ENCODE measurements around the gene COL25A1. TPM values are rescaled to one million over a fixed set of nuclear protein-coding genes. Genes with fewer than 3 reads are reported as not detected.

Gene COL25A1
- total and polyA plus RNA-seq, 2 donors (not counting 3 experiments of a cell fraction or from before 2014, with no cell fraction given) = 0.21 to 3.5 TPM

GRCh38 chr4:108851366-108851765 lies 451.1 kb downstream of the COL25A1 start:
- POLR2A ChIA-PET = no interaction called here
- no peak for FAIRE-seq

More at GRCh38 chr4:108851366-108851765, 451.1 kb downstream of the COL25A1 start:
- no peaks in the 10 kb centered on the region for H3K36me3 ChIP-seq (ENCODE audit: control insufficient read depth in 2 of 2, extremely low read depth in 1 of 2, insufficient read depth in 2 of 2, low read length in 2 of 2)
- no TSS peak for BruUV-seq (replicated peaks)
- H3K9me1 ChIP-seq (replicated peaks; ENCODE audit: control insufficient read depth, extremely low read depth, insufficient read depth, low read length) = no peaks in the 10 kb centered on the region
- intact Hi-C loops (cut with micrococcal nuclease) = no loop called here
- dilution Hi-C loops (cut with MboI; ENCODE audit: extremely low pct_ligation_motif_present, low sequenced_read_pairs) = no loop called here
- H3K27ac ChIP-seq (ENCODE audit: insufficient read depth, low read depth, low read length) = no peak overlapping the region
- no peak overlapping the region for H2AFZ ChIP-seq (ENCODE audit: low read depth, low read length)
- H3K4me2 ChIP-seq (ENCODE audit: insufficient read depth, low read length) = no peak overlapping the region
- no peak overlapping the region for H3K9ac ChIP-seq (replicated peaks; ENCODE audit: extremely low read depth, insufficient read depth, low read length)
- H3K4me1 ChIP-seq (ENCODE audit: control insufficient read depth, extremely low read depth, insufficient read depth, low read length) = no peaks in the 10 kb centered on the region
- H3K9me3 ChIP-seq (replicated peaks; ENCODE audit: control insufficient read depth, insufficient read depth, low read length) = no peaks in the 10 kb centered on the region
- H3K4me3 ChIP-seq (replicated peaks in 1 of 3; ENCODE audit: insufficient read depth in 1 of 3, low read depth in 1 of 3, low read length in 3 of 3) = no peak overlapping the region
- DNase-seq (ENCODE audit: low read depth, low spot score) = no peak
- no peaks in the 10 kb centered on the region for H3K27me3 ChIP-seq (ENCODE audit: control insufficient read depth in 2 of 2, insufficient read depth in 2 of 2, low read length in 2 of 2)
- H4K20me1 ChIP-seq (replicated peaks; ENCODE audit: control insufficient read depth, extremely low read depth, insufficient read depth, low read length) = no peaks in the 10 kb centered on the region
- CTCF ChIA-PET = interaction anchor here (0.5 kb wide), 1 partner anchor 8 kb away, joined by 3 read pairs; no protein-coding TSS in a partner anchor
- no peaks in the 10 kb centered on the region for H3K79me2 ChIP-seq (ENCODE audit: control insufficient read depth, insufficient read depth, low read length)
- TF ChIP-seq FOS (IDR thresholded peaks at IDR 0.05; ENCODE audit: borderline replicate concordance, insufficient read depth, low read length) (no peak), JUN (IDR thresholded peaks at IDR 0.05; ENCODE audit: borderline replicate concordance, insufficient read depth, insufficient read length, low read depth) (no peak), EZH2 (IDR thresholded peaks at IDR 0.05; ENCODE audit: borderline replicate concordance, low read depth, low read length, severe bottlenecking) (no peak), CTCF (IDR thresholded peaks at IDR 0.05; ENCODE audit: extremely low read depth in 1 of 2, insufficient read depth in 1 of 2, low read depth in 1 of 2, low read length in 2 of 2) (no peak)
